Renal cortex interstitium (tissue), 11 donors: ENCODE data around the gene CHRNB1. TPM values are rescaled to one million over a fixed set of nuclear protein-coding genes. Genes with fewer than 3 reads are reported as not detected.
A peak's percentile ranks its signal among the peaks of the same experiment; 100 is the strongest.
"Not testable (repeated sequence)": the region's sequence is repeated elsewhere in the genome, so short reads cannot be mapped to it uniquely, and the experiment has no call there.

ENCODE experiments used
- DNase-seq, 11 donors: peaks; one replicate each; pipeline ENCODE4 v3.0.0-alpha.2; 2013; ENCODE audit warnings: low read depth in 9 of 11, low spot score in 4 of 11; ENCODE audit errors: extremely low read depth in 1 of 11
- polyA plus RNA-seq, 3 donors: library from polyadenylated mRNA; unstranded; fragments of 120-200 nt; gene quantifications; one replicate each; pipeline ENCODE4 v1.2.1, GENCODE V29; 2013; ENCODE audit not compliant: insufficient read length in 3 of 3

The CHRNB1 gene
- polyA plus RNA-seq, 3 donors: 9.3 to 10.7 (median 10.4) TPM

DNA sequence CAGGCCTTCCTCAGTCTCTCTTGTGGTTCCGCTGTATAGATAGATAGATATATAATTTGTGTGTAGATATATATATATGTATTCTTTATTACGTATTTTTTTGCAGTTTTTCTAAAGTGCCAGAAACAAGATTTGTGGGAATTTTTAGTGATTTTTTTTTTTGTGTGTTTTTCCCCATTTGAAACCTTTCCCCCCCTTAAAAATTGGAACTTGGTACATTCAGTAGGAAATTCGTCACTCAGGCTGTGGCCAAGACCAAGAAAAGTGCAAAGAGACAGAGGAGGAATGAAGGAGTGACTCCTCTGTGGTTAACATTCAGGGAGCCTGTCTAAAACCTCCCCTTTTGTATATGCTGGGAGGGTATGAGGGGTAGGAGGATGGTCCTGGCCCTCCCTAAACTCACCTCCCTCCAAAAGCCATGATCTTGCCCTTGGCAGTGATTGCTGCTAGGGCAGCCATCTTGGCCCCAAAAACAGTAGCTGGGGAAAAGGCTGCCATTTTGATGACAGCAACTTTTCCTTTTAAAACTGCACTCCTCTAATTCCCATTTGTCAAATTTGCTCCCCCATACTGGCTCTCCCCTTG, 15.2 kb downstream of the CHRNB1 start:
- DNase-seq: no peak

DNA sequence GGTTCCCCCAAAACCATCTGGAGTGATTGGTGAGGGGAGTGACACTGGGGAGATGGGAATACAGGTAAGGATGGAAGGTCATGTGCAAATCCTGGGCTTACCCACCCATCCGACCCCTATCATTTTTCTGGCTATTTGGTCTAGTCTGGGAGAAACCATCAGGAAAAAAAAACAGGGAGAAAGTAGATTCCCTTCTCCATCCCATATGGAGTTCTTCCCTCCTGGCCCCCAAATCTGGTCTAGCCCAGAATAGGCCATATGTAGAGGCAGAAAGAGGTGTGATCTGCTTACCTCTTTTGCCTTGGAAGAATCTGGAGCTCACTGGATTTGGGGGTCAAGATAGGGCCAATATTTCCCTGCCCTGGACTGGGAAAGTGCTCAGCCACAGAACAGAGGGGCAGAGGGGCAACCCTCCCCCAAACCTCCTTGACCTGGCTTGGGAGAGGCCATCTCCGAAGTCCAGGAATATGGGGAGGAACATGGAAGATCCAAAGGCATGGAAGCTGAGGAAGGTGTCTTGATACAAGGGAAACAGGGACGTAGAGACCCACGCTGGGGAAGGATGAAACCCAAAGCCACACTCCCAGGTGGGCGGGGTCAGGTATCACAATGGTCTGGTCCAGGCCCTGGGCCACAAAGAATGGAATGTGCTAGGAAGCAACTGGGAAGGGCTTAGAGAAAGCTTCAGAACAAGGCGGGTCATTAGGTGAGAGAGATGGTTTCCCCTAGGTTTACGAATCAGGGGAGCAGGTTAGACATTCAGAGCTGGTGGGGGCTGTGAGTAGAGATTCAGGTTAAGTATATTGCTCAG, 16.2 kb downstream of the CHRNB1 start:
- DNase-seq: no peak

DNA sequence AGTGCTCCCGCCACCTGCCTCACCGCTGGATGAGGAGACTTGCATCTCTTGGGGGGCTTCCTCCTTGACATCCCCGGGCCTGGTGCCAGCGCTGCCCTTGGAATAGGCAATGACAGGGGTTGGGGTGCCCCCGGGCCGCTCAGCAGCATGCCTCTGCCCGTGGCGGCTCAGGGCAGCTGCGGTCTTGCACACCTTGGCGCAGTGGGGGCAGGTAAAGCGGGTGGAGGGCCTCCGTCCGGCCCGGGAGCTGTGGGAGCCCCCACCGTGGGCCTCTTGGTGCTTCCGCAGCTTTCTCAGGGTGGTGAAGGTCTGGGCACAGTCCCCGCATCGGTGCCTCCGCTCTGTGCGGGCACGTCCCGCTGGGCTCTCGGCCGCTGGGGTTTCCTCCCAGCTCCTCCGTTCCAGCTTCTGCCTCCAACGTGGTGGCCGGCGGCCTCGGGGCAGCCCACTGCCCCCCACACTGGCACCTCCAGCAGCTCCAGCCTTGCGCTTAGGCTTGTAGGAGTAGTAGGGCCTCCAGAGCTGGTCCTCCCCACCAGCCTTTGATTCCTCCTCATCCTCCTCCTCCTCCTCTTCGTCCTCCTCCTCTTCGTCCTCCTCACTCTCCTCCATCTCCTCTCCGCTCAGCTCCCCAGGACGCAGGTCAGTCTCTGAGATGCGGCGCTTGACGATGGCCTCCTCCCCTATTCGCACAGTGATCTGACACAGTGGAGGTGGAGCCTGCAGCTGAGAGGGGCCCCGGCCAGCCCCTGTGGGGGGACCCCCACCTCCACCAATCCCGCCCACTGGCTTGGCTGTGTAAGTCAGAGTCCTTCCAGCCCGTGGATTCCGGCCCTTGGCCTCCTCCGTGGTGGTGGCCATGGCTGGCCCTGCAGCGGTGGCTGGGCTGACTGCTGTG, 17.9 kb downstream of the CHRNB1 start:
- no peak for DNase-seq

DNA sequence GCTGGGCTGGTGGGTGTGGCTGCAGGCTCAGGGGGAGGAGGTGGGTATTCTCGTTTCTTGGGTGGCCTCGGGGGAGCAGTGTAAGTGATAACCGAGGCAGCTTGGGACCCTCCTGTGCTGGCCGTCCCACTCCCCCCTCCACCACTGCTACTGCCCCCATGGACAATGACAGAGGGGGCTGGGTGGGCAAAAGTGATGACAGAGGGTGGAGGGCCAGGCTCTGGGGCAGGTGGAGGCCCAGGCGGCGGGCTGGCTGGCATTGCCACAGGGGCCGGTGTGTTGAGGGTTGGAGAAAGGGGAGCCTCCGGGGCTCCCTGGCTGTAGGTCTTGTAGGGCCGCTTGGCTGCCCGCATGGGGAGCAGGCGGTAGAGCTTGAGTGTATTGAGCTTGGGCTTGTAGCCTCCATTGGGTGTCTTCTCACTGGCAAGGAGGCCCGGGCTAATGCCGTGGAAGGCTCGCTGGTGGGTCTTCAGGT, 18.5 kb downstream of the CHRNB1 start:
- DNase-seq: no peak

DNA sequence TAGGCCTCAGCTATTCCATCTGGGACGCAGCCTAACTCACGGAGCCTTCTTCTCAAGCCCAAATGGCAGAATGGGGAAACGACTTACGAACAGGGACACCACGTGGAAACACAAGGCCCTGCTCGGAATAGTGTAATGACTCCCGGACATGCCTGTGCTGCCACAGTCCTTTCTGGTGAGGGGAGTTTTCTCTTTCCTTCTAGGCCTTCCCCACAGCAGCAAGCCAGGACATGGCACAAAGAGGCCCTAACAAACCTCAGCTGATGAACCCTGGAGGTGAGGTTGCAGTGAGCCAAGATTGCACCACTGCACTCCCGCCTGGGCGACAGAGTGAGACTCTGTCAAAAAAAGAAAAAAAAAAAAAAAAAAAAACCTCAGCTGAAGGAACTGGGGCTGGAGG, 19.2 kb downstream of the CHRNB1 start:
- DNase-seq: no peak

DNA sequence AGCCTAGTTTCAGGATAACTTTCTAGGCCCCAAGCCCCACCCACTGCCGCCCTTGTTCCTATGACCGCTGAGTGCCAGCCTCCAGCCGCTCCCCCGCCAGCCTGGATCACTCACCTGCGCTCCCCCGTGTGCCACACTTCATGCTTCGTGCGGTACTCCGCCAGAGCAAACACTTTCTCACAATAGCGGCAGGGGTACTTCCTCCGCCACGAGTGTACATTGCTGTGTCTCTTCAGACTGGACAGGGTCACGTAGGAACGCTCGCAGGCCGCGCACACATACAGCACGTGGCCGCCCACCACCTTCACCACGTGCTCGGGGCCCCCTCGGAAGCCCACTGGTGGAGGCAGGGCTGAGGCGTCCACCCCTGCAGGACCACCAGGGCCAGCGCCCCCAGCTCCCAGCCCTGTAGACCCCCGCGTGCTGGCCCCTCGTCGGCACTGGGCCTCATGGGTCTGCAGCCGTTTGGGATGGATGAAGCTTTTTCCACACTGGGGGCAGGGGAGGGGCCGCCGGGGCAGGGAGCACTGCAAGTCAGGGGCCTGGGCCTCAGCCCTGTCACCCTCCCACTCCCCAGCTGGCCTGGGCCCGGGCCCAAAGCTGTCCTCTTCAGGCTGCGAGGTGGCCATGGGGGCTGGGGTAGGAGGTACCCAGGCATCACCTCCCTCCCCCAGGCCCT, 20.9 kb downstream of the CHRNB1 start:
- DNase-seq: peak in 1 of 11 donors; percentile 38

DNA sequence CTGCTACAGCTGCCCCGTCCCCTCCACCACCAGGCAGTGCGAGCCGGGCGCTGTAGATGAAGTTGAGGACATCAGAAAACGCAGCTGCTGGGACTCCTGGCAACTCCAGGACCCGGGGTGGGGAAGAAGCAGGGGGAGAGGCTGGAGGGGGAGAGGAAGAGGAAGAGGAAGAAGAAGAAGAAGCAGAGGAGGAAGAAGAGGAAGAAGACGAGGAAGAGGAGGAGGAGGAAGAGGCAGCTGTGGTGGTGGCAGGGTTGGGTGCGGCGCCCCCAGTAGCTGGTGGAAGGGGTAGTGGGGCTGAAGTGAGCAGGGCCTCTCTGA, 21.4 kb downstream of the CHRNB1 start:
- DNase-seq: no peak

DNA sequence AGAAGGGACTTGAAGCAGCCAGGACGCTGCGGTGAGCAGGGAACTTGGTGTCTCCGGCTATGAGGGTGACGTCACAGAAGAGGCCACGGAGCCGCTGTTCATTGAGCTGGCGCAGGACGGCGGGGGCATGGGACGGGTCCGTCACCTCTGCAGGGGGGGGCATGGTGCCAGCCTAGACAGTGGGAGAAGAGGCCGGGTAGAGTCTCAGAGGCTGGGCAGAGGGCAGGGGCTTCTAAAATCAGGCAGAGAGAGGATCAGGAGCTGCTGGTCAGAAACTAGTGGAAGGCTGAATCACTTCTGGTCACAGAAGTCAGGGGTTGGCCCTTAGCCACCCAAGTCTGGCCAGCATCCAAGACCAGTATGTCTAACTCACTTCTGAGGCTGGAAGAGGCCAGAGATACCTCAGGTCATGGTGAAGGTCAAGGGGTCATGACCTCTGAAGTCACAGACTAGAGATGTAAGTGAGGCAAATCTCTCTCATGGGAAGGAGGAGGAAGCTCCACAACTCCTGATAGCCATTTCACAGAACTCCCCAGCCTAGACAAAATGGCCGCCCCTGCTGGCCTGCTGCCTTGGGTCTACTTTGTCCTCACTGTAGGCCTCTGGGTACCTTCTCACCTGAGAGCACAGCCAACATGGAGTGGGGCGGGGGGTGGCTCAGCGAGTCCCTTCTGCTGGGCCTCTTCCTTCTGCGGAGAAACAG, 21.9 kb downstream of the CHRNB1 start:
- DNase-seq: no peak

DNA sequence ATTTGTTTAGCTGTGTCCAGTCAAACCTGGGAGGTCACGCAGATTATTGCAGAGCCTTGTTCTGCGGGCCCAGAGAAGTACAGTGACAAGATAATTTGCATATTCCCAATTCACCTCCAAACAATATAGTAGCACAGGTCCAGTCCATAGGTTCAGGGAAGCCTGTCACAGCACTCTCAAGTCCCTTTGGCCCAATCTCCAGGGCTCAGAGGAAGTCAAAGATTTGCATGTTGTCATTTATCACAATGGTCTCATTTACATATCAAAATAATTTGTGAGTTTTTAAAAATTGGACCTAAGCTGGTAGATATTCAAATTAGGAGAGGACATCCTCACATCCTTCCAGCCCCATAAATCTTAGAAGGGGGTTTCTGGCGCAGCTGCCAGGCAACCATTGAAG, 22.6 kb downstream of the CHRNB1 start:
- DNase-seq: no peak

DNA sequence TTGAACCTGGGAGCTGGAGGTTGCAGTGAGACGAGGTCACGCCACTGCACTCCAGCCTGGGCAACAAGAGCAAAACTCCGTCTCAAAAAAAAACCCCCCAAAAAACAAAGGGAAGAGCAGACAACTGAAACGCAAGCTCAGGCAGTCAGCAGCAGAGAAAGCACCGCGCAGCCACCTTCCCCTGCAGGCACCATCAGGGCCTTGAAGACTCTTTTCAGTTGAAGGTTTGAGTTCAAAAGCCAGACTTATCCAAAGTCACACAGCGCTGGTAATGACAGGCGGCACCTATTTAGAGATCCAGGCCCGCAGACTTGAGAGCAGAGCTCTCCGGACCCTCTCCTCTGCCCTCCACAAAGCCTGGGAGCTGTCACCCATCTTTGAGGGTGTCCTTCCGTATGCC, 23.4 kb downstream of the CHRNB1 start:
- DNase-seq: no peak

DNA sequence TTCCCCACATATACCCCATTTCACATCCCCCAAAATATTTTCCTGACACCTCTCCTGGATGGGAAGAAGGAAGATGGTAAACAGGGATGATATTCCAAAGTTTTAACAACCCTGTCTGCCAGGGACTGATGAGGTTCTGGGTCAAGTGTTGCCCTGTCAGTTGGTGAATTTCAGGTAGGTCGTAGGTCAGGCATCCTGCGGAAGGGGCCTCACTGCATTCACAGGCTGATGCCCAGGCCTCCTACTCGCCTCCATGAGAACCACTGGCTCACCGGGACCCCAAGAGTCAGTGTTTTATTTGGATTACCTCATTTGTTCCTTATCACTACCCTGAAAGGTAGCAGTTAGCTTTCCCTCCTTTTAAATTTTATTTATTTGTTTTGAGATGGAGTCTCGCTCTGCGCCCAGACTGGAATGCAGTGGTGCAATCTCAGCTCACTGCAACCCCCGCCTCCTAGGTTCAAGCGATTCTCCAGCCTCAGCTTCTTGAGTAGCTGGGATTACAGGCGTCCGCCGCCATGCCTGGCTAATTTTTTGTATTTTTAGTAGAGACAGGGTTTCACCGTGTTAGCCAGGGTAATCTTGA, 24.0 kb downstream of the CHRNB1 start:
- DNase-seq: no peak

DNA sequence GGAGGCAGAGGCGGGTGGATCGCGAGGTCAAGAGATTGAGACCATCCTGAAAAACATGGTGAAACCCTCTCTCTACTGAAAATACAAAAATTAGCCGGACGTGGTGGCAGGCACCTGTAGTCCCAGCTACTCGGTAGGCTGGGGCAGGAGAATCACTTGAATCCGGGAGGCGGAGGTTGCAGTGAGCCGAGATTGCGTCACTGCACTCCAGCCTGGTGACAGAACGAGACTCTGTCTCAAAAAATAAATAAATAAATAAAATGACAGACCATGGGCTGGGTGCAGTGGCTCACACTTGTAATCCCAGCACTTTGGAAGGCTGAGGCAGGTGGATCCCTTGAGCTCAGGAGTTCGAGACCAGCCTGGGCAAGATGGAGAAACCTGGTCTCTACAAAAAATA, 25.0 kb downstream of the CHRNB1 start:
- not testable (repeated sequence) for DNase-seq

DNA sequence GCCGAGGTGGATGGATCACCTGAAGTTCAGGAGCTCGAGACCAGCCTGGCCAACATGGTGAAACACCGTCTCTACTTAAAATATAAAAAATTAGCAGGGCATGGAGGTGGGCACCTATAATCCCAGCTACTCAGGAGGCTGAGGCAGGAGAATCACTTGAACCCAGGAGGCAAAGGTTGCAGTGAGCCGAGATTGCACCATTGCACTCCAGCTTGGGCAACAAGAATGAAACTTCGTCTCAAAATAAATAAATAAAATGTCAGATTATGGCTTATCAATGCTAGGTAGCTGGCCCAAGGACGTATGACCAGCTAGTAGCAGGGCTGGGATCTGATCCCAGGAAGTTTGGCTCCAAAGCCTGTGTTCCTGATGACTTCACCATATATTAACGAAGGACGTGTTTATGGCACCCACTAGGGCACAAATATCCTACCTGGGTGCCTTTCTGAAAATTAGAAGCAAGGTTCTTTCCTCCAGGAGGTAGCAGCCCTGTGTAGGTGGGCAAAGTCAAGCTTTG, 25.7 kb downstream of the CHRNB1 start:
- not testable (repeated sequence) for DNase-seq

DNA sequence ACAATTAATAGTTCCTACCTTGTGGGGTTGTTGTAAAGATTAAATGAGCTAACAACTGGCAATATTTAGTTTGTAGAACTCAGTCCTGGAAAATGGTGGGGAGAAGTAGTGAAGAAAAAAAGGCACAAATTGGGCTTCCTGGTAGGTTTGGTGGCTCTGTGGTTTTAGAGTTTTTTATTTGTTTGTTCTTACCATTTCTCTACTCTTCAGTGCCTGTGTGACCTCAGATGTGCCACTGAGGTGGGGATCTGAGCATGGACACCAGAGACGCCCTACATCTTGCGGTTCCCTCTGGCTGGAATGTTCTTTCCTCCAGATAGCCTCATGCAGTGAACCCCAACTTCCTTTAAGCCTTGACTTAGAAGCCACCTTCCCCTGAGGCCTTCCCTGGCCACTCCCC, 26.9 kb downstream of the CHRNB1 start:
- no peak for DNase-seq

DNA sequence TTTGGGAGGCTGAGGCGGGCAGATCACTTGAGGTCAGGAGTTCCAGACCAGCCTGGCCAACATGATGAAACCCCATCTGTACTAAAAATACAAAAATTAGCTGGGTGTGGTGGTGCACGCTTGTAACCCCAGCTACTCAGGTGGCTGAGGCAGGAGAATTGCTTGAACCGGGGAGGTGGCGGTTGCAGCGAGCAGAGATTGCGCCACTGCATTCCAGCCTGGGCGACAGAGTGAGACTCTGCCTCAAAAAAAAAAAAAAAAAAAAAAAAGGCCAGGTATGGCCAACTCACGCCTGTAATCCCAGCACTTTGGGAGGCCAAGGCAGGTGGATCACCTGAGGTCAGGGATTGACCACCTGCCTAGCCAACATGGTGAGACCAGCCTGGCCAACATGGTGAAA, 29.9 kb downstream of the CHRNB1 start:
- not testable (repeated sequence) for DNase-seq

DNA sequence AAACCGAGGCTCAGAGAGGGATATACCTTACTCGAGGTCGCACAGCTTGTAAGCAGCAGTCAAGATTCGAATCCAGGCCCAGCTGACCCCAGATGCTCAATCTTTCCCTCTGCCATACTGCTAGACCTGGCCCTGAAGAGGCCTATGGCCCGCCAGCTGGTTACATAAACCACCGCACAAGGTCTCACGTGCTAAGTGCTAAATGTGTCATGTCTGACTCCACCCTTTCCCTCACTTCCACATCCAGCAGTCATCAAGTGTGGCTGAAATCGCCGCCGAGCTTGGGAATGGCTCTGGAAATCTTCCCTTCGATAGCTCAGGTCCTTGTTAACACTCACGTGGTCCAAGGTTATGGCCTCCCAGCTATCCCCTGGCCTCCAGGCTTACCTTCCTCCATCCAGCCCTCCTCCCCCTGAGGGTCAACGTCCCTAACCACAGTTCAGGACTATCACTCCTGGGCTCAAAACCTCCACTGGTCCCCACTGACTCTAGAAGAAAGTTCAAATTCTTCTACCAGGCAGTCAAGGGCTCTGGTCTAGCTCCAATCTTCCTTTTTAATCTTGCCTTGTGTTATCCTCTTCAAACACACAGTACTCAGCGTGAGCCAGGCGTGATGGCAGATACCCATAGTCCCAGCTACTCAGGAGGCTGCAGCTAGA, 31.0 kb downstream of the CHRNB1 start:
- no peak for DNase-seq

DNA sequence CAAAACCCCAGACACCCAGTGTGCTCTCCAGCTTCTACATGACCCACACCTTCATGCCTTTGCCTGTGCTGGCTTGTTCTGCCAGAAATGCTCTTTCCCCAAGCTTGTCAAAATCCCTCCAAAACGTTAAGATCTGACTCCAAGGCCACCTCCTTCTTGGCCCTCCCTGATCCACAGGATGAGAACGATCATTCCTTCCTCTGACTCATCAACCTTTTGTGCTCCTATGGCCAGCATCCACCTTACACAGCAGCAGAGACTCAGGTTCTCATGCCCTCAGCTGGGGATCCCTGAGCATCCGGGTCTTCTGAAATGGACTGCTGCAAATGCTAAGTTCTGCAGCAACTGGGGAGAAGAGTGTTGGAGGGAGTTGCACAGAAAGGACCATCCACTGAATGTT, 31.6 kb downstream of the CHRNB1 start:
- DNase-seq: no peak

DNA sequence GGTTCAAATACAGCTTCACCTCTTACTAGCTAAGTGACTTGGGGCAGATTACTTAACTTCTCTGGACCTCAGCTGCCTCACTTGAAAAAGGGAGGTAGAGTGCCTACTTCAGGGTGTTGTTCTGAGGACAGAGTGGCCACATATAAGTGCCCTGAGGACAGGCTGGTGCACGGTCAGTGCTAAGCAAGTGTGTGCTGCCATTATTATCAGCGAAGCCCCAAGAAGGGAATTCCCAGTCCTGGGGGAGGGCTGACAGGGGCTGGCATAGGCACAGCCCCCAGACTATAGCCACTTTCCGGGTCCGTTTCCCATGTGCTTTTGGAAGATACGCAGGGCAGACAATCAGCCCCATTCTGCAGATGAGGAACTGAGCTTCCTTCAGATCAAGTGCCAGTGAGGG, 32.1 kb downstream of the CHRNB1 start:
- no peak for DNase-seq
